Gastrocnemius medialis (tissue), 4 donors: ENCODE data around the gene TLE1. TPM values are rescaled to one million over a fixed set of nuclear protein-coding genes. Genes with fewer than 3 reads are reported as not detected.
"Not testable (repeated sequence)": the region's sequence is repeated elsewhere in the genome, so short reads cannot be mapped to it uniquely, and the experiment has no call there.

Experiments used
- ATAC-seq, 2 donors: fragments of 150-250 bp; one replicate each; pipeline ENCODE4 v1.9.1; 2016
- DNase-seq, 2 donors: peaks; one replicate each; pipeline ENCODE4 v3.0.0-alpha.2; 2019
- H3K27ac ChIP-seq, 4 donors: fragments of 200-600 bp; sonication (generic); 1 replicate in 1 of 4; 2 replicates in 3 of 4; pipeline ENCODE4 v1.5.1; 2016 to 2018; ENCODE audit warnings: mild to moderate bottlenecking in 2 of 4, moderate library complexity in 1 of 4
- H3K27me3 ChIP-seq, 3 donors: fragments of 200-600 bp; sonication (generic) in 2 of 3; 1 replicate in 1 of 3; 2 replicates in 2 of 3; pipeline versions ENCODE4 v1.5.1 to v1.6.0; 2016 to 2019; ENCODE audit warnings: mild to moderate bottlenecking in 1 of 3, moderate library complexity in 1 of 3
- H3K36me3 ChIP-seq, 2 donors: fragments of 200-600 bp; sonication (generic) in 1 of 2; one replicate each; pipeline ENCODE4 v1.5.1; 2017 to 2018
- H3K4me1 ChIP-seq, 2 donors: fragments of 200-600 bp; sonication (generic) in 1 of 2; one replicate each; pipeline ENCODE4 v1.5.1; 2016 to 2017; ENCODE audit warnings: mild to moderate bottlenecking in 2 of 2
- H3K4me3 ChIP-seq, 4 donors: fragments of 200-600 bp; sonication (generic) in 3 of 4; 1 replicate in 1 of 4; 2 replicates in 3 of 4; pipeline ENCODE4 v1.5.1; 2016 to 2019; ENCODE audit warnings: mild to moderate bottlenecking in 2 of 4
- H3K9me3 ChIP-seq, 3 donors: fragments of 200-600 bp; sonication (generic) in 2 of 3; 1 replicate in 1 of 3; 2 replicates in 2 of 3; pipeline ENCODE4 v1.5.1; 2016 to 2019
- POLR2A ChIP-seq, 2 donors: fragments of 450-650 bp; IDR thresholded peaks; one replicate each; pipeline ENCODE4 v1.6.1; 2017; ENCODE audit warnings: antibody characterized with exemption in 2 of 2, mild to moderate bottlenecking in 2 of 2, moderate library complexity in 2 of 2
- in situ Hi-C, 4 donors: fragments of 200-750 bp; cut with MboI; loops; one replicate each; pipeline versions ENCODE4 v1.15.0 to v1.8.0; 2017; ENCODE audit warnings: low sequenced_read_pairs in 4 of 4
- intact Hi-C: fragments of 100-400 bp; cut with DNase I; formaldehyde crosslinking; loops from one replicate; pipeline ENCODE4 v1.15.1; 2023; ENCODE audit warnings: low total_unique reads
- total RNA-seq, 4 donors: library from RNA; depleted of rRNA; stranded (reverse); fragments of >200 nt; gene quantifications; one replicate each; pipeline versions ENCODE4 v1.1.0 to v1.2.3, GENCODE V29; 2016
- TF ChIP-seq, protein P1 (sequence below), 5 experiments: fragments of 450-650 bp in 3 of 5; fragments of 200-600 bp in 2 of 5; sonication (generic) in 2 of 5; IDR thresholded peaks in 4 of 5; conservative IDR thresholded peaks in 1 of 5; 1 replicate in 4 of 5; 2 replicates in 1 of 5; pipeline ENCODE4 v1.5.1; 2016 to 2019; ENCODE audit warnings: antibody characterized with exemption in 5 of 5, mild to moderate bottlenecking in 3 of 5, moderate library complexity in 3 of 5

The TLE1 gene
- total RNA-seq, 4 donors from 2014 or later, result 32.0 to 159 (median 55.4) TPM

DNA sequence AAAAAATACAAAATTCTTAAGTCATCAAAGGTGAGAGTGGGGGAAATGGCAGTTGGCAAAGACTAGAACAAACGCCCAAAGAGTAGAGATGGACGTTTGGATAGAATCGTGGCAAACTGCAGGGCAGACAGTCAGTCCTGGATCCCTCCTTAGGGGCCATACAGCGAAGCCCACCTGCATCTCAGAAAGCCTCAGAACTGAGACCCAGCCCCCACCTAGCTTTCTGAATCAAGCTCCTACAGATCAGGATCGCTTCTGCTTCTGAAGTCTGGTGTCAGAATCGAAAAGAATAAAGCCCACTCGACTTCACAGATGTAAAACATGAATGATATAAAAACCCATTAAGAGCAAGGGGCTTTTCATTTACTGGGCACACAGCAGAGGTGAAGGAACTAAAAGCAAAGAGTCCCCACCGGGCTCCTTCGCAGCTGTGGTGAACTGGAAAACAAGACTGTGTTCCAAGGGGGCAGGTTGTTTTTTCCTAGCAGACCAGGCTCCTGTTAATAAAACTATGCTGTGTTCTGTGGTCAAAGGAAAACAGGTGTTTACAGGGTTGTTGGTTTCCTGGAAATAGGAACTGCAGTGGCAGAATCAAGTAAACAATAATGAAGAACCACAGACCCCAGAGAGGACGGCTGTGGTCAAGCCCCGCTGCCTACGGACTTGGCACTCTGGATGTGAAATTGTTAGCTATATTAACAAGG lies 91.8 kb downstream of the TLE1 start:
- in situ Hi-C loops, result no loop called here
- Histone ChIP-seq H3K9me3 (no peaks in the 10 kb centered on the region), H3K4me3 (peak overlapping the region in 3 of 4 donors; percentile 10 to 22 (median 19)), H3K4me1 (peaks cover 65 to 71% of the 10 kb centered on the region in 2 donors), H3K36me3 (no peaks in the 10 kb centered on the region), H3K27me3 (no peaks in the 10 kb centered on the region), H3K27ac (peak overlapping the region; percentile 81 to 93 (median 90))
- DNase-seq (peak in 1 of 2 donors; percentile 39), ATAC-seq (peak; percentile 55 to 75)
- intact Hi-C loops, result loop anchor here (1.0 to 2.0 kb wide), 3 partner anchors 35 to 90 kb away; no protein-coding TSS in a partner anchor
- TF ChIP-seq, protein P1, sequence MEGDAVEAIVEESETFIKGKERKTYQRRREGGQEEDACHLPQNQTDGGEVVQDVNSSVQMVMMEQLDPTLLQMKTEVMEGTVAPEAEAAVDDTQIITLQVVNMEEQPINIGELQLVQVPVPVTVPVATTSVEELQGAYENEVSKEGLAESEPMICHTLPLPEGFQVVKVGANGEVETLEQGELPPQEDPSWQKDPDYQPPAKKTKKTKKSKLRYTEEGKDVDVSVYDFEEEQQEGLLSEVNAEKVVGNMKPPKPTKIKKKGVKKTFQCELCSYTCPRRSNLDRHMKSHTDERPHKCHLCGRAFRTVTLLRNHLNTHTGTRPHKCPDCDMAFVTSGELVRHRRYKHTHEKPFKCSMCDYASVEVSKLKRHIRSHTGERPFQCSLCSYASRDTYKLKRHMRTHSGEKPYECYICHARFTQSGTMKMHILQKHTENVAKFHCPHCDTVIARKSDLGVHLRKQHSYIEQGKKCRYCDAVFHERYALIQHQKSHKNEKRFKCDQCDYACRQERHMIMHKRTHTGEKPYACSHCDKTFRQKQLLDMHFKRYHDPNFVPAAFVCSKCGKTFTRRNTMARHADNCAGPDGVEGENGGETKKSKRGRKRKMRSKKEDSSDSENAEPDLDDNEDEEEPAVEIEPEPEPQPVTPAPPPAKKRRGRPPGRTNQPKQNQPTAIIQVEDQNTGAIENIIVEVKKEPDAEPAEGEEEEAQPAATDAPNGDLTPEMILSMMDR (IDR thresholded peaks at IDR 0.05 in 4 of 5, conservative IDR thresholded peaks at IDR 0.05 in 1 of 5), result no peak
- TF ChIP-seq POLR2A (IDR thresholded peaks at IDR 0.05), result peak in 1 of 2 donors; percentile 49

GRCh38 chr9:81596679-81597418 lies 92.5 kb downstream of the TLE1 start:
- in situ Hi-C loops, result no loop called here
- no peak overlapping the region for H3K4me3 ChIP-seq
- ATAC-seq, result no peak

GRCh38 chr9:81595887-81596543 lies 93.3 kb downstream of the TLE1 start:
- no peak for TF ChIP-seq POLR2A (IDR thresholded peaks at IDR 0.05)
- ATAC-seq, result no peak
- intact Hi-C loops, result no loop called here
- in situ Hi-C loops, result no loop called here
- H3K27me3 ChIP-seq, result no peaks in the 10 kb centered on the region
- no peak overlapping the region for H3K4me3 ChIP-seq
- no peak for DNase-seq
- peaks cover 0 to under 1% of the 10 kb centered on the region in 2 donors for H3K36me3 ChIP-seq
- H3K4me1 ChIP-seq, result peaks cover 60 to 61% of the 10 kb centered on the region in 2 donors
- H3K9me3 ChIP-seq, result no peaks in the 10 kb centered on the region
- H3K27ac ChIP-seq, result peak overlapping the region; percentile 23 to 93 (median 90)

More at GRCh38 chr9:81596679-81597418, 92.5 kb downstream of the TLE1 start:
- TF ChIP-seq POLR2A (IDR thresholded peaks at IDR 0.05), result no peak
- TF ChIP-seq, protein P1 (IDR thresholded peaks at IDR 0.05 in 4 of 5, conservative IDR thresholded peaks at IDR 0.05 in 1 of 5), result no peak
- H3K27me3 ChIP-seq, result no peaks in the 10 kb centered on the region
- H3K4me1 ChIP-seq, result peaks cover 68 to 69% of the 10 kb centered on the region in 2 donors
- intact Hi-C loops, result no loop called here
- peak overlapping the region; percentile 81 to 93 (median 90) for H3K27ac ChIP-seq
- DNase-seq, result no peak
- H3K9me3 ChIP-seq, result no peaks in the 10 kb centered on the region
- H3K36me3 ChIP-seq, result no peaks in the 10 kb centered on the region

- intact Hi-C loops, in situ Hi-C loops, H3K4me3 ChIP-seq, H3K27me3 ChIP-seq, ATAC-seq, H3K36me3 ChIP-seq, H3K9me3 ChIP-seq, DNase-seq: not testable (repeated sequence)
- Histone ChIP-seq H3K27ac (peak overlapping the region in 1 of 4 donors; percentile 93), H3K4me1 (peaks cover 53% of the 10 kb centered on the region in 2 donors)
These were observed 94.1 kb downstream of the TLE1 start for GRCh38 chr9:81595293-81595692.

DNA sequence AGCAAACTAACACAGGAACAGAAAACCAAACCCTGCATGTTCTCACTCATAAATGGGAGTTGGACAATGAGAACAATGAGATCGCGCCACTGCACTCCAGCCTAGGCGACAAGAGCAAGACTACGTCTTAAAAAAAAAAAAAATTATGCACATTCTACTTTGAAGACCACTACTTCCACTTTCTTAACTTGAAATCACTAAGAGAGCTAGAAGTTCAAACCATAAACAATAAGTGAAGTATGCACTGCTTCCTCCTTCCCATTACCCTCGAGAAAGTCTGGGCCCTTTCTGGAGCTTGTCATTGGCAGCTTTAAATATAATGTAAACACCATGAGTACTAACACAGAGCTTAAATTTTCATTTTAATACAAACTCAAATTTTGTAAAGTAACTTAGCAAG lies 94.9 kb downstream of the TLE1 start:
- DNase-seq (no peak), ATAC-seq (no peak)
- intact Hi-C loops, result no loop called here
- Histone ChIP-seq H3K27ac (no peak overlapping the region), H3K4me1 (peaks cover 44 to 45% of the 10 kb centered on the region in 2 donors), H3K9me3 (no peaks in the 10 kb centered on the region), H3K27me3 (no peaks in the 10 kb centered on the region), H3K4me3 (no peak overlapping the region), H3K36me3 (peaks cover 0 to 17% of the 10 kb centered on the region in 2 donors)
- TF ChIP-seq, protein P1 (IDR thresholded peaks at IDR 0.05 in 4 of 5, conservative IDR thresholded peaks at IDR 0.05 in 1 of 5), result no peak
- TF ChIP-seq POLR2A (IDR thresholded peaks at IDR 0.05), result no peak
- in situ Hi-C loops, result no loop called here
